NCI-H2107 (cell line): ENCODE data around the gene ALX3.

Experiments
- DNase-seq: peaks from one replicate; lab custom pipeline; 2025; lab: John Stamatoyannopoulos, UW

ALX3 gene

GRCh38 chr1:110065841-110066240 is 4.6 kb downstream of the ALX3 start:
- DNase-seq, result no peak

DNA sequence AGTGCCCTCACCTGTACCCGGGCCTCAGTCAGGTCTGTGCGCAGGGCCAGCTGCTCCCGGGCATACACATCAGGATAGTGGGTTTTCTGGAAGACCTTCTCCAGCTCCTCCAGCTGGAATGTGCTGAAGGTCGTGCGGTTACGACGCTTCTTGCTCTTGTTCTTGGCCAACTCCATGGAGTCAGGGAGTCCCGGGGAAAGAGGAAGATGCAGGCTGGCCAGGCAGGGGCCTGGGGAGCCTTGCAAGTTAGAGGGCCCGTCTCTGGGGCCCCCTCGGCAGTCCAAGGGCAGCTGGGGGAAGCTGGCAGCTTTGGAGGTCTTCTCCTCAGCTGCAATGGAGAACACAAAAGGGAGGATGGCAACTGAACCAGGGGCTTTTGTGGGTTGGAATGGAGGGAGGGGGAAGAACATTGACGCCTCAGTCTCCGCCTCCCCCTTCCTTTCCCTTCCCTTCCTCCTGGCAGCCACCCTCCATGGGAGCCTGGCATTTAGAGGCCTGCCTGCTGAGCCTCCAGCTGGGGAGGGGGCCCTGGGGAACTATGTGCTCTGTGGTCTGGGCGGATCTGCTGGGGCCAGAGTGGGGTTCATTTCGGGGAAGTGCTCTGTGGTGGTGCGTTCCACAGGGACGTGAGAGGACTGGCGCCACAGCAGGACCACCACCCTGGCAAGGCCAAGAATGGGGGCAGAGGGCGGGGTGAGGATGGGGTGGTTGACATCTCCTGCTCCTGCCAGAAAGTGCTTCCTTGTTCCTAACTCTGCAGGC is 5.7 kb downstream of the ALX3 start:
- no peak for DNase-seq

- DNase-seq, result no peak
Measured at GRCh38 chr1:110063781-110064180, 6.7 kb downstream of the ALX3 start.

GRCh38 chr1:110062612-110063011 is 7.9 kb downstream of the ALX3 start:
- no peak for DNase-seq

DNA sequence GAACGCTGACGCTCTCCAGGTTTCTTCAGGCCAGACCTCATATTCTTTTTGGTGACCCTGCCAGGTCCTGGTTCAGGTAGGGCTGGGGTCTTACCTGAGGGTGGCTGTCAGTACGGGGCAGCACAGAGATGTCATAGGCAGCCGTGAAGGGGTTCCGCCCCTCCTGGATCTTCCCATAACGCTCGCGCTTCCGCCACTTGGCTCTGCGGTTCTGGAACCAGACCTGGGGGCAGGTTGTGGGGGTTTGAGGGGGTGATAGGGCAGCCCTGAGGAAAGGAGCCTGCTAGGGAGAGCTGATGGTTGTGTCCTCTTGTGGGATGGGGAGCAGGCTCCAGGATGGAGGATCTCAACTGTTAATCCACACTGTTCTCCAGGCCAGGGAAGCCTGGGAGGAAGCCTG is 9.1 kb downstream of the ALX3 start:
- DNase-seq, result no peak

GRCh38 chr1:110060662-110061060 is 9.8 kb downstream of the ALX3 start:
- no peak for DNase-seq

DNA sequence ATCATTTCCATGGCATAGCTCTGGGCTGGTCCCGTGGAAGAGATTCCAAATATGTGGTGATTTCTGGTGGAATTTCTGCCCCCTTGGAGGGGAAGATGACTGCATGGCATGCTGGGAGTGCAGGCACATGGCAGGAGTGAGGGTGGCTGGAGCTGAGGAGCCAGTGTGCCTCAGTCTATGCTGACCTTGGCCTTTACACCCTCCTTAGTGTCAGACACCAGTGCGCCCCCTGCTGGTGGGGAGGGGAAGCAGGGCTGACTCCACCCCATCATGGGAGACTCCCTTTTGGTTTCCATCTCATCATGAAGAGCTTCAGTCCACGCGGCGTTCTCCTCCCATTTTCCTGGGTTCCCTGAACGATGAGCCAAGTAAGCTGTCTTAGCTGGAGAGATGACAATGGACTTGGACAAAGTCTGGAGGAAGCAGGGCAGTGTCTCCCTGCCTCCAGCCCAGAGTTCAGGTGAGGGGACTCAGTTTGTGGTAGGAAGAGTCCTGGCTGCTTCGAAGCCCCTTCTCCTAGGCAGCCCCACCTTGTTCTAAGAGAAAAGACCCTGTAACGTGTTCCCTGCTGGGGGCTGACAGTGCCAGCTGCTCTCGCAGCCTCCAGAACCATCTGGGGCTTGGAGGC is 10.3 kb downstream of the ALX3 start:
- DNase-seq, result no peak

GRCh38 chr1:110059133-110059863 is 11.2 kb downstream of the ALX3 start:
- DNase-seq, result no peak

DNA sequence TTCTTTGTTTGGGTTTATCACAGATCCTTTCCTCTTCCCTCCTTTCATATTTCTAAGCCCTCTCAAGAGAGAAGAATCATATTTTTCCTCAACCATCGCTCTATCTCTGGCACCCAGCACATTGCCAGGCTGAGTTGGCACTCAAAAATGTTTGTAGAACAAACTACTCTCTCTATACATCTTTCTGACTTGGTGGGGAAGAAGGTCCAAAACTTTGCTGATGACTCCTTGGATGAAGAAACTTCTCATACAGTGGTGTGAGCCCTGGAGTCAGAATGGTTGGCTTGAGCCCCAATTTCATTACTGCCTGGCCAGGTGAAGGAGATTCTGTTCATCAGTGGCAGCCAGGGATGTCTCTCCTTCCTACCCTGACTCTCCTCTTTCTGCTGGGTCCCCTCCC is 11.9 kb downstream of the ALX3 start:
- no peak for DNase-seq

DNA sequence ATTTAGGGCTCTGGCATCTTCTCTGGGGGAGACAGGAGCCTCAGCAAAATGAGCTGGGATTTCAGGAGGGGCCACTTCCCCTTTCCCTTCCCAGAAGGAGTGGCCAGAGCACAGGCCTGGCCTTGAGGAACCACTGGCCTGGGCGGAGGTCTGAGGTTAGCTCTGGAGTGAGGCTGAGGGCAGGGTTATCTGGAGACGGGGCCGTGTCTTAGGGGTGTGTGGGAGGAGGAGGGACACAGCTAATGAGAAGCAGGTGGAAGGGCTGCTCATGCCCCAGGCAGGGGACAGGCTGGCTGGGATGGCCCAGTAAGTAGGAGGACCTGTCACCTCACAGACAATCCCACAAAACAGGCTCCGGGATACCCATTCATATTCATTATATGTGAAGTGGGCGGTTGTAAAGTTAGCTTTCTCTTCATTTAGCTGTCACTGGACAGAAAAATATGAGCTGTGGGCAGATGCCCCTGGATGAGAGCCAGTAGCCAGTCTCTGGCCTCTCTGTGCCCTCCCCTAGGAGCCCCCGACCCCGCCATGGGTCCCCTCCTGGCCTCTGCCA is 12.4 kb downstream of the ALX3 start:
- DNase-seq, result no peak

GRCh38 chr1:110056776-110057175 is 13.7 kb downstream of the ALX3 start:
- no peak for DNase-seq

GRCh38 chr1:110056285-110056683 is 14.2 kb downstream of the ALX3 start:
- DNase-seq, result no peak

DNA sequence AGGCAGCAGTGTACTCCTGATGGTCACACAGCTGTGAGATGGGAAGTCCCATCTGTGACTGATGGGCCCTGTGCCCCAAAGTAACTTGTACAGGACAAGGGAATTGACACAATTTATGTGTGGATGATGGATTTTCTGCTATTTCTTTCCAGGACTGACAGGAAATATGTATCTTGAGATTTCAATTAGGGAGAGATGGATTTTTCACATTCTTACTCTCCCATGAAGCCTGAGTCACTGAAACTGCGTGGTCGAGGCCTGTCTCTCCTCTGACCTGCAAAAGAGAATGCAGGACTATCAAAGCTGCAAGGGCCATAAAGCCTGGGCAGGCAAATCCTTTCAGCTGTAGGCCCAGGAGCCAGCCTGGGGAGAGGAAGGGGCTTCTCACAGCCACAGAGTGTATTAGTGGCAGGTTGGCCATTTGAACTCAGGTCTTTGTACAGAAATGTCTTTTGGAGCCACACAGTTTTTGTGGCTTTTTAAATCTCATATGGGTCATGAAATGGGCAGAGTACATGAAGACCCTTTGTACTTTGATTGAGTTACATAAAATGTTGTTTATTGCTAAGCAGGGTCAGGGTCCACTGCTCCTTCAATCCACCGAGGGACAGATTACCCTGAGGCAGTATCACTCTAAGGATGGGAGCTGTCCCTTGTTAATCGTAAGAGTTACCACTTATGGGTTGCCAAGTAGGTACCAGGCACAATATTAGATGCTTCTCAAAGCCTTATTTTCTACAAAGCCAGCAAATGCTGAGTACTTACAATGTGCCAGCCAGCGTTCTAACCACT is 14.8 kb downstream of the ALX3 start:
- no peak for DNase-seq

- DNase-seq, result peak; percentile 35
Measured at GRCh38 chr1:110053552-110054428, 16.7 kb downstream of the ALX3 start.

- no peak for DNase-seq
Measured at GRCh38 chr1:110051262-110051648, 19.2 kb downstream of the ALX3 start.

DNA sequence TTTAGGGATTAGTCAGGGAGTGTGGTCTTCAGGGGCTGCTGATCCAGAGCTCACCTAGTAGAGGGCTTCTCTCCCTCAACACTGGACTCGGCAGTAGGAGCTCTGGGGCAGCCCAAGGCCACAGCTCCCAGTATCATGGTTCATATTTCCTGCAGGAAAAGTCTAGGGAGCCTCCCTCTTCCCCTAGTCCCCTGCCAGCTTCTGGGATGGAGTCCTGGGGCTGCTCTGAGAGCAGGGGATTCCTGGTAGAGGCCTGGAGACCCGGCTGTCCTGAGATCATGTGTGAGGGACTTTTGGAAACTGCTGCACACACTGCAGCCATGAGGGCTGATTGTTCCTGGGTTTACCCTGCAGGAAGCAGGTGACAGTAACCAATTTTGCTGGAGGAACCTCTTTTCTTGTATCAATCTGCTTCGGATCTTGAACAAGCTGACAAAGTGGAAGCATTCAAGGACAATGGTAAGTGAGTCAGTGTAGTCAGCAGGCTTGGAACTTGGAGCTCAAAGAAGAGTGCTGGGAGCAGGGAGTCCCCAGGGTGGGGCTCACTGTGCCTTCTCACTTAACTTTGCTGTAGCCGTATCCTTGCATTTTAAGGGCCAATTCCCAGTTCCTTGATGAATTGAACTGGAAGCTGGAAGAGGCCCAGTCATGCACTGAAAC is 19.7 kb downstream of the ALX3 start:
- no peak for DNase-seq

- DNase-seq, result no peak
Measured at GRCh38 chr1:110049801-110050601, 20.5 kb downstream of the ALX3 start.

DNA sequence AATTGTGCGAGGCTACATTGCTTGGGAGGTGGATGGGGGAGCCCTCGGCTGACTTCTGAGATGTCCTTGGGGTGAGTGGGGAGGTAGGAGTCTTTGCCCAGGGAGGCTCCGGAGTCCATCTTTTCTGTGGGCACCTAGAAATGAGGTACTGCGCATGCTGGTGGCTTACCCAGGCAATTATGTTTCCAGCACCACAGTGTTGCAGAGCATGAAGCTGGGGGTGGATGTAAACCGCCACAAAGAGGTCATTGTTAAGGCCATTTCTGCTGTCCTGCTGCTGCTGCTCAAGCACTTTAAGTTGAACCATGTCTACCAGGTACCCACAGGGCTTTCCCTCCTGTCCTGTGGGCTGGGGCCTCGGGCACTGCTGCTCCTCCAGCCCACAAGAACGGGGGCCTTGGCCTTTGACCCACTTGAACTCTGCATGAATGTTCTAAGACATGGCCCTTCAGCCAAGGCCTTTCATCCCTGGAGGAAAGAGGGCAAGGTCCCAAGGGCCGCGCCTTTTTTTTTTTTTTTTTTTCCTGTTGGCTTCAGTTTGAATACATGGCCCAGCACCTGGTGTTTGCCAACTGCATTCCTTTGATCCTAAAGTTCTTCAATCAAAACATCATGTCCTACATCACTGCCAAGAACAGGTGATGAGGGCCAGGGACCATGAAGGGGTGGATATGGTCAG is 21.4 kb downstream of the ALX3 start:
- DNase-seq, result no peak

DNA sequence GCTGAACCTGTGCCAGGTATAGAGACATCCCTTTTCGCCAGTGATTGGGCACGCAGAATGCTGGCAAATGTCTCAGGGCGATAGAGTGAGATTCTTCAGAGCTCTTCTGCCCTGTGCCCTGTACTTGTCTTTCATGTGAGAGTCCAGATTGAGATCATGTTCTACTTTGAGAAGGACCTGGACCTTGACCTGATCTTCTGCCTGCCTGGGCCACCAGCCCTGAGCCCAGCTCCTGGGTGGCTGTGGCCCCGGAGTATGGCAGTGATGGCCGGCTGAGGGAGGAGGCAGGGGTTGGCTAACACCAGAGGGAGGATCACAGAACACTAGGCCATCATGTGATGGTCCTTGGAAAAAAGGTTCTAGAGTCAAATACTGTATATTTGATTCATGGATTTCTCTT is 22.2 kb downstream of the ALX3 start:
- DNase-seq, result no peak
